HG02642 (cell line): Measurements from ENCODE around the gene TP53BP2.
"Not testable (repeated sequence)": the region's sequence is repeated elsewhere in the genome, so short reads cannot be mapped to it uniquely, and the experiment has no call there.

Experiments used
- ATAC-seq: cut with Tn5 transposase; IDR thresholded peaks from one replicate; pipeline ENCODE4 v1.9.1; 2021; ENCODE audit warnings: mild to moderate bottlenecking; ENCODE audit not compliant: unreplicated experiment, poor library complexity

The TP53BP2 gene

GRCh38 chr1:223748773-223749733 is 96.7 kb downstream of the TP53BP2 start:
- peak; percentile 83 for ATAC-seq

GRCh38 chr1:223748405-223748772 is 97.4 kb downstream of the TP53BP2 start:
- no peak for ATAC-seq

- ATAC-seq = no peak
Measured at GRCh38 chr1:223747838-223748335, 97.9 kb downstream of the TP53BP2 start.

GRCh38 chr1:223745731-223746130 is 100.0 kb downstream of the TP53BP2 start:
- no peak for ATAC-seq

GRCh38 chr1:223742856-223743517 is 102.8 kb downstream of the TP53BP2 start:
- ATAC-seq = no peak

- no peak for ATAC-seq
Measured at GRCh38 chr1:223741861-223742260, 103.9 kb downstream of the TP53BP2 start.

- not testable (repeated sequence) for ATAC-seq
Measured at GRCh38 chr1:223740038-223740736, 105.6 kb downstream of the TP53BP2 start.

- ATAC-seq = no peak
Measured at GRCh38 chr1:223739366-223740037, 106.2 kb downstream of the TP53BP2 start.

- ATAC-seq = no peak
Measured at GRCh38 chr1:223738465-223739365, 107.0 kb downstream of the TP53BP2 start.

GRCh38 chr1:223737342-223737741 is 108.4 kb downstream of the TP53BP2 start:
- ATAC-seq = no peak

- ATAC-seq = not testable (repeated sequence)
Measured at GRCh38 chr1:223736638-223737037, 109.1 kb downstream of the TP53BP2 start.

GRCh38 chr1:223733898-223734852 is 111.6 kb downstream of the TP53BP2 start:
- no peak for ATAC-seq

- ATAC-seq = no peak
Measured at GRCh38 chr1:223732993-223733798, 112.6 kb downstream of the TP53BP2 start.

GRCh38 chr1:223731133-223731770 is 114.5 kb downstream of the TP53BP2 start:
- ATAC-seq = no peak

- no peak for ATAC-seq
Measured at GRCh38 chr1:223730479-223731132, 115.1 kb downstream of the TP53BP2 start.

GRCh38 chr1:223729906-223730305 is 115.8 kb downstream of the TP53BP2 start:
- no peak for ATAC-seq
